WTC11 (cell line): ENCODE measurements around the gene CRACR2A. TPM values are rescaled to one million over a fixed set of nuclear protein-coding genes. Genes with fewer than 3 reads are reported as not detected.

Source experiments
- ATAC-seq: fragments of 200-7000 bp; cut with Tn5 transposase; 2 replicates; pipeline ENCODE4 v1.10.0; 2021; ENCODE audit warnings: mild to moderate bottlenecking, moderate library complexity
- CTCF ChIA-PET: fragments of 300-600 bp; sonication (Branson Sonifier 250); formaldehyde crosslinking; loops from one replicate; lab custom pipeline; 2021; ENCODE audit warnings: antibody characterized with exemption; lab: Charles Lee
- POLR2A ChIA-PET: fragments of 350-600 bp; sonication (Branson Sonifier 250); formaldehyde crosslinking; loops from one replicate; lab custom pipeline; 2021; ENCODE audit warnings: antibody characterized with exemption; lab: Charles Lee
- DNase-seq: peaks from one replicate; pipeline ENCODE4 v3.0.0; 2021; ENCODE audit warnings: low spot score
- H3K27ac Mint-ChIP-seq: 2 replicates; pipeline ENCODE4 v1.8.0; 2021; ENCODE audit warnings: mixed read lengths
- H3K27me3 Mint-ChIP-seq: 2 replicates; pipeline ENCODE4 v1.8.0; 2021; ENCODE audit warnings: low read depth, mild to moderate bottlenecking, moderate library complexity, mixed read lengths
- H3K36me3 Mint-ChIP-seq: 2 replicates; pipeline ENCODE4 v1.8.0; 2021; ENCODE audit warnings: mixed read lengths
- H3K4me1 Mint-ChIP-seq: 2 replicates; pipeline ENCODE4 v1.8.0; 2022; ENCODE audit warnings: mixed read lengths
- H3K4me3 Mint-ChIP-seq: 2 replicates; pipeline ENCODE4 v1.8.0; 2021; ENCODE audit warnings: mild to moderate bottlenecking, moderate library complexity, mixed read lengths
- H3K9me3 Mint-ChIP-seq: 2 replicates; pipeline ENCODE4 v1.8.0; 2021; ENCODE audit warnings: mixed read lengths
- FOXP1 ChIP-seq: sonication (generic); formaldehyde crosslinking; IDR thresholded peaks from 2 replicates; pipeline ENCODE4 v1.8.0; 2022; ENCODE audit warnings: missing genetic modification reagents, mild to moderate bottlenecking, moderate library complexity, borderline replicate concordance
- NR1H2 ChIP-seq: sonication (generic); formaldehyde crosslinking; IDR thresholded peaks from 2 replicates; pipeline ENCODE4 v1.9.0; 2021; ENCODE audit warnings: mild to moderate bottlenecking, moderate library complexity, missing genetic modification reagents
- TEAD4 ChIP-seq: sonication (generic); formaldehyde crosslinking; IDR thresholded peaks from 2 replicates; pipeline ENCODE4 v1.8.0; 2022; ENCODE audit warnings: mild to moderate bottlenecking, missing genetic modification reagents
- ZNF138 ChIP-seq: sonication (generic); formaldehyde crosslinking; conservative IDR thresholded peaks from 2 replicates; pipeline ENCODE4 v1.8.1; 2022; ENCODE audit warnings: mild to moderate bottlenecking, moderate library complexity, missing genetic modification reagents
- ZNF219 ChIP-seq: sonication (generic); formaldehyde crosslinking; IDR thresholded peaks from 2 replicates; pipeline ENCODE4 v1.8.0; 2023; ENCODE audit warnings: missing genetic modification reagents, mild to moderate bottlenecking, borderline replicate concordance
- total RNA-seq: library from RNA; stranded (reverse); gene quantifications from 3 replicates; pipeline ENCODE4 v1.2.3, GENCODE V29; 2021
- TF ChIP-seq, protein P1 (sequence below): sonication (generic); formaldehyde crosslinking; IDR thresholded peaks from 2 replicates; pipeline ENCODE4 v1.8.1; 2022; ENCODE audit warnings: mild to moderate bottlenecking, missing genetic modification reagents, moderate library complexity, borderline replicate concordance
- TF ChIP-seq, protein P2 (sequence below): fragments of 200-600 bp; IDR thresholded peaks from 2 replicates; pipeline ENCODE4 v1.8.0; 2022; ENCODE audit warnings: antibody characterized with exemption
- TF ChIP-seq, protein P3 (sequence below): fragments of 250-450 bp; sonication (Bioruptor Pico); IDR thresholded peaks from 2 replicates; pipeline ENCODE4 v1.8.0; 2021; ENCODE audit warnings: mild to moderate bottlenecking
- TF ChIP-seq, protein P4 (sequence below): sonication (generic); formaldehyde crosslinking; IDR thresholded peaks from 2 replicates; pipeline ENCODE4 v1.8.1; 2022; ENCODE audit warnings: low read depth, mild to moderate bottlenecking, moderate library complexity, missing genetic modification reagents, borderline replicate concordance
- TF ChIP-seq, protein P5 (sequence below): sonication (generic); formaldehyde crosslinking; conservative IDR thresholded peaks from 2 replicates; pipeline ENCODE4 v1.8.1; 2023; ENCODE audit warnings: mild to moderate bottlenecking, low read depth, missing genetic modification reagents, moderate library complexity
- TF ChIP-seq, protein P6 (sequence below): sonication (generic); formaldehyde crosslinking; IDR thresholded peaks from 2 replicates; pipeline ENCODE4 v1.8.0; 2022; ENCODE audit warnings: missing genetic modification reagents
- TF ChIP-seq, protein P7 (sequence below): sonication (generic); formaldehyde crosslinking; IDR thresholded peaks from 2 replicates; pipeline ENCODE4 v1.8.0; 2023; ENCODE audit warnings: mild to moderate bottlenecking, missing genetic modification reagents
- TF ChIP-seq, protein P8 (sequence below): sonication (generic); formaldehyde crosslinking; conservative IDR thresholded peaks from 2 replicates; pipeline ENCODE4 v1.8.1; 2022; ENCODE audit warnings: mild to moderate bottlenecking, missing genetic modification reagents

CRACR2A gene
- total RNA-seq, 1 experiment from 2014 or later: 2.6 TPM

DNA sequence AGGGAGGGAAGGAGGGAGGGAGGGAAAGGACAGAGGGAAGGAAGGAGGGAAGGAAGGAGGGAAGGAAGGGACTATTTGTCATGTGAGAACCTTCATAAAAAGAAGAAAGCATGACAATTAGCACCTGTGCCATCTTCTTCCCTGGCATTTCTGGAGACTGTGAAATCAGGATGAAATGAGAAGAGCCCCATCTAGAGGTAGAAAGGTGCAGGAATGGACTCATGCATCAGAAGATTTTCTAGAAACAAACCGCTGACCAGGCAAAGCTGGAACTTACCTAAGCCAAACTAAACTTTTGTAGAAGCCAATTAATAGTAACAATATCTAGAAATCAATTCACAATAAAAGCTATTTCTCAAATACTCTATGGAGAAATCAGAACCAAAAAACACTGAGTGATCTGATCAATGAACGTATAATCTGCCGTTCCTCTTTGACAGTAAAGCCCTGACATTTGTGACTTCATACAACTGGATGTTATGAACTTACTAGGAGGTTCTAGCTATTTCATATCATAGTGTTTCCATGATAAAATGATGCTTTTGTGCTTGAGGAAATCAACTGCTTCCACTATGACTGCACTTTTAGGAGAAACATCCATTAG lies 24.4 kb upstream of the CRACR2A start:
- CTCF ChIA-PET: interaction anchor here (0.6 to 1.7 kb wide), 21 partner anchors 15 to 478 kb away, joined by 3 to 9 read pairs (median 4); partner anchors contain the start of gene CRACR2A
- POLR2A ChIA-PET: no interaction called here
- Mint-ChIP-seq H3K4me1 (0 out of 2 replicates have a peak, but pooled peaks cover 5% of the 10 kb centered on the region), H3K4me3 (no peak overlapping the region), H3K9me3 (peaks cover 5% of the 10 kb centered on the region; the same call in 1 of the 2 replicates), H3K36me3 (no peaks in the 10 kb centered on the region), H3K27me3 (no peaks in the 10 kb centered on the region), H3K27ac (no peak overlapping the region)
- DNase-seq (no peak), ATAC-seq (peak; percentile 55)
- TF ChIP-seq, protein P1, sequence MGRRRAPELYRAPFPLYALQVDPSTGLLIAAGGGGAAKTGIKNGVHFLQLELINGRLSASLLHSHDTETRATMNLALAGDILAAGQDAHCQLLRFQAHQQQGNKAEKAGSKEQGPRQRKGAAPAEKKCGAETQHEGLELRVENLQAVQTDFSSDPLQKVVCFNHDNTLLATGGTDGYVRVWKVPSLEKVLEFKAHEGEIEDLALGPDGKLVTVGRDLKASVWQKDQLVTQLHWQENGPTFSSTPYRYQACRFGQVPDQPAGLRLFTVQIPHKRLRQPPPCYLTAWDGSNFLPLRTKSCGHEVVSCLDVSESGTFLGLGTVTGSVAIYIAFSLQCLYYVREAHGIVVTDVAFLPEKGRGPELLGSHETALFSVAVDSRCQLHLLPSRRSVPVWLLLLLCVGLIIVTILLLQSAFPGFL (CRISPR knock-in tag): no peak
- TF ChIP-seq, protein P2, sequence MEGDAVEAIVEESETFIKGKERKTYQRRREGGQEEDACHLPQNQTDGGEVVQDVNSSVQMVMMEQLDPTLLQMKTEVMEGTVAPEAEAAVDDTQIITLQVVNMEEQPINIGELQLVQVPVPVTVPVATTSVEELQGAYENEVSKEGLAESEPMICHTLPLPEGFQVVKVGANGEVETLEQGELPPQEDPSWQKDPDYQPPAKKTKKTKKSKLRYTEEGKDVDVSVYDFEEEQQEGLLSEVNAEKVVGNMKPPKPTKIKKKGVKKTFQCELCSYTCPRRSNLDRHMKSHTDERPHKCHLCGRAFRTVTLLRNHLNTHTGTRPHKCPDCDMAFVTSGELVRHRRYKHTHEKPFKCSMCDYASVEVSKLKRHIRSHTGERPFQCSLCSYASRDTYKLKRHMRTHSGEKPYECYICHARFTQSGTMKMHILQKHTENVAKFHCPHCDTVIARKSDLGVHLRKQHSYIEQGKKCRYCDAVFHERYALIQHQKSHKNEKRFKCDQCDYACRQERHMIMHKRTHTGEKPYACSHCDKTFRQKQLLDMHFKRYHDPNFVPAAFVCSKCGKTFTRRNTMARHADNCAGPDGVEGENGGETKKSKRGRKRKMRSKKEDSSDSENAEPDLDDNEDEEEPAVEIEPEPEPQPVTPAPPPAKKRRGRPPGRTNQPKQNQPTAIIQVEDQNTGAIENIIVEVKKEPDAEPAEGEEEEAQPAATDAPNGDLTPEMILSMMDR: peak; percentile 34; the same call in 1 of the 2 replicates

DNA sequence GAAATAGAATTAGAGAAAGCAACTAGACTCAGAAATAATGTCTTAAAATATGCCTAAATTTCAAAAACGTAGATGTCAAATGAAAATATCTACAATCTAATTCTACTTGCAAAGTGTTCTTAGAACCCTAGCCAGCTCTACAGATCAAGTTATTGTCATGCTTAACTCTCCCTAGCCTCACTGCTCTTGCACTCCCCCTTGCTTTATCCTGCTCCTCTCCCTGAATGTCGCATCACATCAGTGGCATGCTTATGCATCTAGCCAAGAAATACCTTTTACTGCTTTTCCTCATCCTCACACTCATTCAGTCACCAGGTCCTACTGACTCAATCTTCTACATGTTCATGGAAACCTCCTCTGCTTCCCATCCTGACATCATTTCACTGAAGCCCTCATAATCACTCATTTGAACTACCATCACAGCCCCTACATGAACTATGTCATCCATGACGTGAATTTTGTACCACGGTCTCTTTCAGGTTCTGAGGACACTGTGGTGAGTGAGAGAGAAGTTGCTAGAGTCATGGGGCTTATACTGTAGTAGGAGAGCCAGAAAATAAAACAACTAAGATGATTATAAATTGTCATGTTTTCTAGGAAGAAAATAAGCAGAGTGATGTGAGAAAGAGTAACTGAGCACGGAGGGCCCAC lies 22.6 kb upstream of the CRACR2A start:
- no peak overlapping the region for H3K4me3 Mint-ChIP-seq
- DNase-seq (no peak), ATAC-seq (peak; percentile 53; the same call in 1 of the 2 replicates)
- H3K27me3 Mint-ChIP-seq: no peaks in the 10 kb centered on the region; the same call in 1 of the 2 replicates
- TF ChIP-seq, protein P3, sequence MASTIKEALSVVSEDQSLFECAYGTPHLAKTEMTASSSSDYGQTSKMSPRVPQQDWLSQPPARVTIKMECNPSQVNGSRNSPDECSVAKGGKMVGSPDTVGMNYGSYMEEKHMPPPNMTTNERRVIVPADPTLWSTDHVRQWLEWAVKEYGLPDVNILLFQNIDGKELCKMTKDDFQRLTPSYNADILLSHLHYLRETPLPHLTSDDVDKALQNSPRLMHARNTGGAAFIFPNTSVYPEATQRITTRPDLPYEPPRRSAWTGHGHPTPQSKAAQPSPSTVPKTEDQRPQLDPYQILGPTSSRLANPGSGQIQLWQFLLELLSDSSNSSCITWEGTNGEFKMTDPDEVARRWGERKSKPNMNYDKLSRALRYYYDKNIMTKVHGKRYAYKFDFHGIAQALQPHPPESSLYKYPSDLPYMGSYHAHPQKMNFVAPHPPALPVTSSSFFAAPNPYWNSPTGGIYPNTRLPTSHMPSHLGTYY (CRISPR knock-in tag): no peak
- TF ChIP-seq ZNF138 (CRISPR knock-in tag) (no peak), TEAD4 (CRISPR knock-in tag) (no peak), NR1H2 (no peak), FOXP1 (no peak), ZNF219 (no peak)
- TF ChIP-seq, protein P4, sequence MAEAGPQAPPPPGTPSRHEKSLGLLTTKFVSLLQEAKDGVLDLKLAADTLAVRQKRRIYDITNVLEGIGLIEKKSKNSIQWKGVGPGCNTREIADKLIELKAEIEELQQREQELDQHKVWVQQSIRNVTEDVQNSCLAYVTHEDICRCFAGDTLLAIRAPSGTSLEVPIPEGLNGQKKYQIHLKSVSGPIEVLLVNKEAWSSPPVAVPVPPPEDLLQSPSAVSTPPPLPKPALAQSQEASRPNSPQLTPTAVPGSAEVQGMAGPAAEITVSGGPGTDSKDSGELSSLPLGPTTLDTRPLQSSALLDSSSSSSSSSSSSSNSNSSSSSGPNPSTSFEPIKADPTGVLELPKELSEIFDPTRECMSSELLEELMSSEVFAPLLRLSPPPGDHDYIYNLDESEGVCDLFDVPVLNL (CRISPR knock-in tag): no peak
- TF ChIP-seq, protein P5, sequence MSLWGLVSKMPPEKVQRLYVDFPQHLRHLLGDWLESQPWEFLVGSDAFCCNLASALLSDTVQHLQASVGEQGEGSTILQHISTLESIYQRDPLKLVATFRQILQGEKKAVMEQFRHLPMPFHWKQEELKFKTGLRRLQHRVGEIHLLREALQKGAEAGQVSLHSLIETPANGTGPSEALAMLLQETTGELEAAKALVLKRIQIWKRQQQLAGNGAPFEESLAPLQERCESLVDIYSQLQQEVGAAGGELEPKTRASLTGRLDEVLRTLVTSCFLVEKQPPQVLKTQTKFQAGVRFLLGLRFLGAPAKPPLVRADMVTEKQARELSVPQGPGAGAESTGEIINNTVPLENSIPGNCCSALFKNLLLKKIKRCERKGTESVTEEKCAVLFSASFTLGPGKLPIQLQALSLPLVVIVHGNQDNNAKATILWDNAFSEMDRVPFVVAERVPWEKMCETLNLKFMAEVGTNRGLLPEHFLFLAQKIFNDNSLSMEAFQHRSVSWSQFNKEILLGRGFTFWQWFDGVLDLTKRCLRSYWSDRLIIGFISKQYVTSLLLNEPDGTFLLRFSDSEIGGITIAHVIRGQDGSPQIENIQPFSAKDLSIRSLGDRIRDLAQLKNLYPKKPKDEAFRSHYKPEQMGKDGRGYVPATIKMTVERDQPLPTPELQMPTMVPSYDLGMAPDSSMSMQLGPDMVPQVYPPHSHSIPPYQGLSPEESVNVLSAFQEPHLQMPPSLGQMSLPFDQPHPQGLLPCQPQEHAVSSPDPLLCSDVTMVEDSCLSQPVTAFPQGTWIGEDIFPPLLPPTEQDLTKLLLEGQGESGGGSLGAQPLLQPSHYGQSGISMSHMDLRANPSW (CRISPR knock-in tag): no peak
- TF ChIP-seq, protein P6, sequence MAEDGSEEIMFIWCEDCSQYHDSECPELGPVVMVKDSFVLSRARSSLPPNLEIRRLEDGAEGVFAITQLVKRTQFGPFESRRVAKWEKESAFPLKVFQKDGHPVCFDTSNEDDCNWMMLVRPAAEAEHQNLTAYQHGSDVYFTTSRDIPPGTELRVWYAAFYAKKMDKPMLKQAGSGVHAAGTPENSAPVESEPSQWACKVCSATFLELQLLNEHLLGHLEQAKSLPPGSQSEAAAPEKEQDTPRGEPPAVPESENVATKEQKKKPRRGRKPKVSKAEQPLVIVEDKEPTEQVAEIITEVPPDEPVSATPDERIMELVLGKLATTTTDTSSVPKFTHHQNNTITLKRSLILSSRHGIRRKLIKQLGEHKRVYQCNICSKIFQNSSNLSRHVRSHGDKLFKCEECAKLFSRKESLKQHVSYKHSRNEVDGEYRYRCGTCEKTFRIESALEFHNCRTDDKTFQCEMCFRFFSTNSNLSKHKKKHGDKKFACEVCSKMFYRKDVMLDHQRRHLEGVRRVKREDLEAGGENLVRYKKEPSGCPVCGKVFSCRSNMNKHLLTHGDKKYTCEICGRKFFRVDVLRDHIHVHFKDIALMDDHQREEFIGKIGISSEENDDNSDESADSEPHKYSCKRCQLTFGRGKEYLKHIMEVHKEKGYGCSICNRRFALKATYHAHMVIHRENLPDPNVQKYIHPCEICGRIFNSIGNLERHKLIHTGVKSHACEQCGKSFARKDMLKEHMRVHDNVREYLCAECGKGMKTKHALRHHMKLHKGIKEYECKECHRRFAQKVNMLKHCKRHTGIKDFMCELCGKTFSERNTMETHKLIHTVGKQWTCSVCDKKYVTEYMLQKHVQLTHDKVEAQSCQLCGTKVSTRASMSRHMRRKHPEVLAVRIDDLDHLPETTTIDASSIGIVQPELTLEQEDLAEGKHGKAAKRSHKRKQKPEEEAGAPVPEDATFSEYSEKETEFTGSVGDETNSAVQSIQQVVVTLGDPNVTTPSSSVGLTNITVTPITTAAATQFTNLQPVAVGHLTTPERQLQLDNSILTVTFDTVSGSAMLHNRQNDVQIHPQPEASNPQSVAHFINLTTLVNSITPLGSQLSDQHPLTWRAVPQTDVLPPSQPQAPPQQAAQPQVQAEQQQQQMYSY (CRISPR knock-in tag): no peak
- TF ChIP-seq, protein P7, sequence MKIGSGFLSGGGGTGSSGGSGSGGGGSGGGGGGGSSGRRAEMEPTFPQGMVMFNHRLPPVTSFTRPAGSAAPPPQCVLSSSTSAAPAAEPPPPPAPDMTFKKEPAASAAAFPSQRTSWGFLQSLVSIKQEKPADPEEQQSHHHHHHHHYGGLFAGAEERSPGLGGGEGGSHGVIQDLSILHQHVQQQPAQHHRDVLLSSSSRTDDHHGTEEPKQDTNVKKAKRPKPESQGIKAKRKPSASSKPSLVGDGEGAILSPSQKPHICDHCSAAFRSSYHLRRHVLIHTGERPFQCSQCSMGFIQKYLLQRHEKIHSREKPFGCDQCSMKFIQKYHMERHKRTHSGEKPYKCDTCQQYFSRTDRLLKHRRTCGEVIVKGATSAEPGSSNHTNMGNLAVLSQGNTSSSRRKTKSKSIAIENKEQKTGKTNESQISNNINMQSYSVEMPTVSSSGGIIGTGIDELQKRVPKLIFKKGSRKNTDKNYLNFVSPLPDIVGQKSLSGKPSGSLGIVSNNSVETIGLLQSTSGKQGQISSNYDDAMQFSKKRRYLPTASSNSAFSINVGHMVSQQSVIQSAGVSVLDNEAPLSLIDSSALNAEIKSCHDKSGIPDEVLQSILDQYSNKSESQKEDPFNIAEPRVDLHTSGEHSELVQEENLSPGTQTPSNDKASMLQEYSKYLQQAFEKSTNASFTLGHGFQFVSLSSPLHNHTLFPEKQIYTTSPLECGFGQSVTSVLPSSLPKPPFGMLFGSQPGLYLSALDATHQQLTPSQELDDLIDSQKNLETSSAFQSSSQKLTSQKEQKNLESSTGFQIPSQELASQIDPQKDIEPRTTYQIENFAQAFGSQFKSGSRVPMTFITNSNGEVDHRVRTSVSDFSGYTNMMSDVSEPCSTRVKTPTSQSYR (CRISPR knock-in tag): no peak
- TF ChIP-seq, protein P8, sequence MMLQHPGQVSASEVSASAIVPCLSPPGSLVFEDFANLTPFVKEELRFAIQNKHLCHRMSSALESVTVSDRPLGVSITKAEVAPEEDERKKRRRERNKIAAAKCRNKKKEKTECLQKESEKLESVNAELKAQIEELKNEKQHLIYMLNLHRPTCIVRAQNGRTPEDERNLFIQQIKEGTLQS: no peak
- ChIA-PET POLR2A (no interaction called here), CTCF (interaction anchor here (0.7 to 1.6 kb wide), 4 partner anchors 23 to 475 kb away, joined by 3 to 6 read pairs (median 4); partner anchors contain the start of gene CRACR2A)
- peaks cover 10% of the 10 kb centered on the region; the same call in 1 of the 2 replicates for H3K9me3 Mint-ChIP-seq
- no peaks in the 10 kb centered on the region for H3K36me3 Mint-ChIP-seq
- no peak overlapping the region for H3K27ac Mint-ChIP-seq
- H3K4me1 Mint-ChIP-seq: peaks cover 10% of the 10 kb centered on the region; the same call in 1 of the 2 replicates
